ENCODE results near the gene ETS1. TPM values are rescaled to one million over a fixed set of nuclear protein-coding genes. Genes with fewer than 3 reads are reported as not detected.

ETS1 gene
- total RNA-seq, 2 donors from 2014 or later: 15.2 to 30.0 TPM

GRCh38 chr11:128508770-128509510 lies 78.4 kb downstream of the ETS1 start:
- H3K27ac ChIP-seq: no peak overlapping the region
- H3K4me3 ChIP-seq: no peak overlapping the region
- H3K27me3 ChIP-seq (replicated peaks; ENCODE audit: insufficient read depth): no peaks in the 10 kb centered on the region
- no peaks in the 10 kb centered on the region for H3K36me3 ChIP-seq
- H3K9me3 ChIP-seq: no peaks in the 10 kb centered on the region
- TF ChIP-seq POLR2A (IDR thresholded peaks at IDR 0.05) (no peak), POLR2AphosphoS5 (IDR thresholded peaks at IDR 0.05) (no peak)
- TF ChIP-seq, protein P1, sequence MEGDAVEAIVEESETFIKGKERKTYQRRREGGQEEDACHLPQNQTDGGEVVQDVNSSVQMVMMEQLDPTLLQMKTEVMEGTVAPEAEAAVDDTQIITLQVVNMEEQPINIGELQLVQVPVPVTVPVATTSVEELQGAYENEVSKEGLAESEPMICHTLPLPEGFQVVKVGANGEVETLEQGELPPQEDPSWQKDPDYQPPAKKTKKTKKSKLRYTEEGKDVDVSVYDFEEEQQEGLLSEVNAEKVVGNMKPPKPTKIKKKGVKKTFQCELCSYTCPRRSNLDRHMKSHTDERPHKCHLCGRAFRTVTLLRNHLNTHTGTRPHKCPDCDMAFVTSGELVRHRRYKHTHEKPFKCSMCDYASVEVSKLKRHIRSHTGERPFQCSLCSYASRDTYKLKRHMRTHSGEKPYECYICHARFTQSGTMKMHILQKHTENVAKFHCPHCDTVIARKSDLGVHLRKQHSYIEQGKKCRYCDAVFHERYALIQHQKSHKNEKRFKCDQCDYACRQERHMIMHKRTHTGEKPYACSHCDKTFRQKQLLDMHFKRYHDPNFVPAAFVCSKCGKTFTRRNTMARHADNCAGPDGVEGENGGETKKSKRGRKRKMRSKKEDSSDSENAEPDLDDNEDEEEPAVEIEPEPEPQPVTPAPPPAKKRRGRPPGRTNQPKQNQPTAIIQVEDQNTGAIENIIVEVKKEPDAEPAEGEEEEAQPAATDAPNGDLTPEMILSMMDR (IDR thresholded peaks at IDR 0.05): no peak
- H3K4me1 ChIP-seq (replicated peaks): no peaks in the 10 kb centered on the region
- 73% methylated on average over 8 of the region's 8 CpGs for WGBS
- no peak for DNase-seq (ENCODE audit: low spot score)
- intact Hi-C loops (cut with DNase I): no loop called here

DNA sequence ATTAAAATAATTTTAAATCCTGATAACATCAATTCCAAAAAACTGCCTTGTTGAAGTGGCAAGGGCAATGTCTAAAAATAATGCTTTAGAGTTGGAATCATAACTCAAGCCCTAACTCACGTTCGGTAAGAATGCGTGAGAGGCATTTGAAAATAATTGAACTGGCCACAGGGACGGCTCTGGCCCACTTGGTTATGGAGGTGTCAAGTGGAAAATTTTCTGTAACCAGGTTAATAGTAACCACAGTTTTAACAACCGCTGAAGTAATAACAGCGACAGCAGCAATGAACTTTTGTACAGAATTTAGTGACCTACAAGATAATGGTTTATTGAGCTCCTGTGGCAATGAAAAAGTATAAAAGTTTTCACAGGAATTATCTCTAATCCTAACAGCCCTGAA lies 79.4 kb downstream of the ETS1 start:
- TF ChIP-seq POLR2A (IDR thresholded peaks at IDR 0.05) (no peak), POLR2AphosphoS5 (IDR thresholded peaks at IDR 0.05) (no peak)
- TF ChIP-seq, protein P1 (IDR thresholded peaks at IDR 0.05): no peak
- Histone ChIP-seq H3K27ac (peak overlapping the region; percentile 21 to 54), H3K4me3 (no peak overlapping the region), H3K4me1 (replicated peaks) (no peaks in the 10 kb centered on the region), H3K9me3 (no peaks in the 10 kb centered on the region), H3K36me3 (no peaks in the 10 kb centered on the region), H3K27me3 (replicated peaks; ENCODE audit: insufficient read depth) (no peaks in the 10 kb centered on the region)
- DNase-seq (ENCODE audit: low spot score): no peak
- intact Hi-C loops (cut with DNase I): no loop called here
- WGBS: 50% methylated on average over 6 of the region's 6 CpGs

DNA sequence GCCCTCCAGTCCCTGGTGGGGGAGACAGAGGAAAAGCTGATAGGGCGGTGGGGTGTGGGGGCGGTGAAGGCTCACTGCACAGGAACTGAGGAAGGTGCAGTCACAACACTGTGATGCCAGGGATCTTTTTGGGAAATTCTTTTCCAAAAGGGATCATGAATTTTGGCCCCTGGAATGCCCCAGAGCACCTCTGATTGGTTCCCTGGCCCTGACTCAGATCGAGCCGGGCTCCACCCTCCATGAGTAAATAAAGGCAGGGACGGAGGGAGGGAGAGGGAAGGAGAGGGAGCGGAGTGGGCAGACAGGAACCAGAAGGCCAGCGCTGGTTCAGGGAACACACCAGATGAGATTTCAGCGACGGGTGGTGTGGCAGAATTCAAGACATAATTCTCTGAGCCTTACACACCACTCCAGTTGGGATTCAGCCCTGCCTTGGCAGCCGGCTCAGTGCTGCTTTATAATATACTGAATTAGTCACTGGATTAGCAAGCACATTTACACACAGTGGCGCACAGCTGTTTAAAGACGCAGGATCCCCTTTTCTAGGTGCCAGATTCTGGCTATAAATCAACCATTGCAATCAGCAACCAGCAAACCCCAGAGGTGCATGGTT lies 80.3 kb downstream of the ETS1 start:
- Histone ChIP-seq H3K27ac (peak overlapping the region; percentile 21 to 54), H3K27me3 (replicated peaks; ENCODE audit: insufficient read depth) (no peaks in the 10 kb centered on the region), H3K9me3 (no peaks in the 10 kb centered on the region), H3K4me1 (replicated peaks) (no peaks in the 10 kb centered on the region), H3K36me3 (no peaks in the 10 kb centered on the region), H3K4me3 (peak overlapping the region in 1 of 2 donors; percentile 12)
- intact Hi-C loops (cut with DNase I): no loop called here
- TF ChIP-seq POLR2A (IDR thresholded peaks at IDR 0.05) (peak; percentile 64), POLR2AphosphoS5 (IDR thresholded peaks at IDR 0.05) (peak; percentile 68)
- TF ChIP-seq, protein P1 (IDR thresholded peaks at IDR 0.05): no peak
- 16% methylated on average over 12 of the region's 12 CpGs for WGBS
- peak; percentile 69 for DNase-seq (ENCODE audit: low spot score)

DNA sequence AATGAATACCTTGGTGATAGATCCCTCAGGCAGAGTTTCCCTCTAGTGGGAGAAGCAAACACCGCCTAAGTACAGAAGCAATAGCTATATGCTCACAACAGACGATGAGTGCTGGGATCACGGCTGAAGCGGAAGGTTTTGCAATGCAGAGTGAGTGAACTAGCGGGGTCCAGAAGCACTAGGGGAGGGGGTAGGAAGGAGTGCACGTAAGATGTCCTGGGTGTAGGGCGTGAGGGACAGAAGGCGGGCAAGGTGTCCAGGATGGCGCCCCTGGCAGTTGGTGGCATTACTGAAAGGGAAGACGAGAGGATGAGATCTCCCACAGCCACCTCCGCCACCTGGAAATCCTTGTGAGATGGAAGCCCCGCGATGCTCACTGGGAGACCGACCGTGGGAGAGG lies 81.0 kb downstream of the ETS1 start:
- no peaks in the 10 kb centered on the region for H3K36me3 ChIP-seq
- intact Hi-C loops (cut with DNase I): no loop called here
- H3K27ac ChIP-seq: peak overlapping the region; percentile 21 to 54
- no peaks in the 10 kb centered on the region for H3K9me3 ChIP-seq
- no peaks in the 10 kb centered on the region for H3K4me1 ChIP-seq (replicated peaks)
- 85% methylated on average over 15 of the region's 15 CpGs for WGBS
- DNase-seq (ENCODE audit: low spot score): no peak
- TF ChIP-seq, protein P1 (IDR thresholded peaks at IDR 0.05): no peak
- no peak for TF ChIP-seq POLR2AphosphoS5 (IDR thresholded peaks at IDR 0.05)
- TF ChIP-seq POLR2A (IDR thresholded peaks at IDR 0.05): no peak
- no peak overlapping the region for H3K4me3 ChIP-seq
- no peaks in the 10 kb centered on the region for H3K27me3 ChIP-seq (replicated peaks; ENCODE audit: insufficient read depth)

Measured in prostate gland (tissue), 2 donors.